Kidney (tissue), 14 donors: ENCODE results near the gene JAKMIP3. TPM values are rescaled to one million over a fixed set of nuclear protein-coding genes. Genes with fewer than 3 reads are reported as not detected.

Source experiments
- DNase-seq, 5 donors: peaks; one replicate each; pipeline ENCODE4 v3.0.0-alpha.2; 2013 to 2020
- FAIRE-seq: peaks from 2 replicates; lab custom pipeline; 2012; peaks lifted over from hg19 to GRCh38; lab: Jason Lieb, UNC
- H3K27ac ChIP-seq, 2 donors: one replicate each; pipeline ENCODE4 v1.7.0; 2013; ENCODE audit warnings: low read depth in 2 of 2, low read length in 2 of 2, inconsistent platforms in 1 of 2
- H3K27me3 ChIP-seq: one replicate; pipeline ENCODE4 v1.7.1; 2013; ENCODE audit warnings: low read length, inconsistent platforms; ENCODE audit not compliant: control insufficient read depth, insufficient read depth
- H3K36me3 ChIP-seq, 3 donors: one replicate each; pipeline versions ENCODE4 v1.7.0 to v1.7.1; 2013; ENCODE audit warnings: low read length in 3 of 3, control low read depth in 1 of 3, inconsistent platforms in 1 of 3; ENCODE audit not compliant: insufficient read depth in 3 of 3, control insufficient read depth in 2 of 3
- H3K4me1 ChIP-seq, 3 donors: one replicate each; pipeline versions ENCODE4 v1.7.0 to v1.7.1; 2013; ENCODE audit warnings: low read length in 3 of 3, inconsistent platforms in 1 of 3, low read depth in 1 of 3; ENCODE audit not compliant: control insufficient read depth in 2 of 3, insufficient read depth in 2 of 3
- H3K4me3 ChIP-seq, 3 donors: one replicate each; pipeline versions ENCODE4 v1.7.0 to v1.8.1; 2013; ENCODE audit warnings: low read length in 3 of 3, control low read depth in 1 of 3, inconsistent platforms in 1 of 3
- H3K9ac ChIP-seq, 3 donors: one replicate each; pipeline versions ENCODE4 v1.7.0 to v1.7.1; 2013; ENCODE audit warnings: low read length in 3 of 3, control low read depth in 1 of 3, inconsistent platforms in 1 of 3
- H3K9me3 ChIP-seq, 3 donors: one replicate each; pipeline versions ENCODE4 v1.7.0 to v1.7.1; 2013; ENCODE audit warnings: low read length in 3 of 3, control low read depth in 1 of 3, inconsistent platforms in 1 of 3; ENCODE audit not compliant: control insufficient read depth in 2 of 3, insufficient read depth in 1 of 3
- CTCF ChIP-seq: IDR thresholded peaks from 3 replicates; pipeline ENCODE4 v1.5.1; 2012; ENCODE audit warnings: mild to moderate bottlenecking, moderate library complexity, borderline replicate concordance; ENCODE audit not compliant: insufficient read depth; ENCODE audit errors: extremely low read depth
- intact Hi-C: fragments of 100-400 bp; cut with DNase I; formaldehyde crosslinking; loops from one replicate; pipeline ENCODE4 v1.11.1; 2022
- polyA plus RNA-seq: library from polyadenylated mRNA; stranded (reverse); fragments of 350-450 nt; fragmentation: Illumina TruSeq; extraction: RNeasy Lipid Tissue Mini Kit (QIAGEN cat#74804); gene quantifications from one replicate; pipeline ENCODE4 v1.2.3, GENCODE V29; 2014; ENCODE audit warnings: low read depth, low replicate concordance; ENCODE audit not compliant: insufficient read depth
- total RNA-seq: library from RNA; stranded (reverse); fragmentation: NEBNext Ultra II Directional; extraction: Animal tissue kit (Norgen Biotek cat#: 25700); gene quantifications from one replicate; pipeline ENCODE4 v1.2.1, GENCODE V29; 2021
- donor health status: control.
- donor health status: control.
- donor health status: control.
- donor health status: control.
- donor health status: control.
- donor health status: DM: yes; HTN: yes; CAD: no.
- donor health status: Normal renal cell carcinoma (clear cell type).

Gene JAKMIP3
- total and polyA plus RNA-seq, 2 donors from 2014 or later: 0.13 to 0.16 TPM

- DNase-seq: peak in 3 of 5 donors; percentile 2 to 47 (median 19)
- Histone ChIP-seq H3K27me3 (no peaks in the 10 kb centered on the region), H3K27ac (no peak overlapping the region), H3K36me3 (no peaks in the 10 kb centered on the region), H3K9ac (no peak overlapping the region), H3K9me3 (no peaks in the 10 kb centered on the region), H3K4me1 (no peaks in the 10 kb centered on the region), H3K4me3 (no peak overlapping the region)
- FAIRE-seq: no peak
- no peak for TF ChIP-seq CTCF
- intact Hi-C loops: no loop called here
Measured at GRCh38 chr10:132109341-132110110, 43.8 kb downstream of the JAKMIP3 start.

- no peaks in the 10 kb centered on the region for H3K9me3 ChIP-seq
- no peak overlapping the region for H3K4me3 ChIP-seq
- no peak overlapping the region for H3K9ac ChIP-seq
- H3K36me3 ChIP-seq: no peaks in the 10 kb centered on the region
- H3K27me3 ChIP-seq: no peaks in the 10 kb centered on the region
- intact Hi-C loops: no loop called here
- DNase-seq: peak in 3 of 5 donors; percentile 7 to 54 (median 25)
- no peaks in the 10 kb centered on the region for H3K4me1 ChIP-seq
- TF ChIP-seq CTCF: no peak
- no peak for FAIRE-seq
- H3K27ac ChIP-seq: no peak overlapping the region
Measured at GRCh38 chr10:132110111-132110521, 44.4 kb downstream of the JAKMIP3 start.

GRCh38 chr10:132110713-132111112, 45.0 kb downstream of the JAKMIP3 start:
- FAIRE-seq (no peak), DNase-seq (peak in 2 of 5 donors; percentile 24 to 42)
- no peak for TF ChIP-seq CTCF

More at GRCh38 chr10:132110713-132111112, 45.0 kb downstream of the JAKMIP3 start:
- Histone ChIP-seq H3K27me3 (no peaks in the 10 kb centered on the region), H3K4me1 (no peaks in the 10 kb centered on the region), H3K27ac (no peak overlapping the region), H3K9ac (no peak overlapping the region), H3K9me3 (no peaks in the 10 kb centered on the region), H3K36me3 (no peaks in the 10 kb centered on the region), H3K4me3 (no peak overlapping the region)
- intact Hi-C loops: no loop called here
